SK-N-SH (cell line): ENCODE data around the gene NTM. TPM values are rescaled to one million over a fixed set of nuclear protein-coding genes. Genes with fewer than 3 reads are reported as not detected.

Source experiments
- CTCF ChIA-PET: fragments of 300-600, 350-600 bp; formaldehyde crosslinking; extraction: SDS; loops from one replicate; lab custom pipeline; 2021; lab: Yijun Ruan, JAX
- POLR2A ChIA-PET: fragments of 350-600 bp; sonication (Branson Sonifier 250); formaldehyde crosslinking; extraction: SDS; loops from one replicate; lab custom pipeline; 2020; ENCODE audit warnings: antibody characterized with exemption, inconsistent platforms; lab: Yijun Ruan, JAX
- DNase-seq: peaks from one replicate; pipeline ENCODE4 v3.0.0; 2012
- H2AFZ ChIP-seq: fragments of 200-600 bp; sonication (generic); 2 replicates; pipeline ENCODE4 v1.8.1; 2016; ENCODE audit warnings: antibody characterized with exemption, mild to moderate bottlenecking, low read depth
- H3F3A ChIP-seq: fragments of 200-600 bp; sonication (generic); replicated peaks from 2 replicates; pipeline ENCODE3; 2016; ENCODE audit warnings: antibody characterized with exemption, mild to moderate bottlenecking; ENCODE audit not compliant: insufficient read depth
- H3K27ac ChIP-seq, 2 experiments: fragments of 200-500 bp in 1 of 2; fragments of 200-600 bp in 1 of 2; sonication (Bioruptor generic) in 1 of 2; sonication (generic), shearing (Covaris generic) in 1 of 2; 2 replicates each; pipeline versions ENCODE4 v1.5.1 to v1.6.1; 2014 to 2016; ENCODE audit warnings: low read depth in 2 of 2, inconsistent platforms in 1 of 2, low read length in 1 of 2, mild to moderate bottlenecking in 1 of 2, mixed read lengths in 1 of 2
- H3K27me3 ChIP-seq: fragments of 200-600 bp; sonication (generic), shearing (Covaris generic); 2 replicates; pipeline ENCODE4 v1.6.1; 2016; ENCODE audit warnings: mixed run types; ENCODE audit not compliant: insufficient read depth
- H3K36me3 ChIP-seq, 2 experiments: fragments of 200-500 bp in 1 of 2; fragments of 200-600 bp in 1 of 2; sonication (Bioruptor generic) in 1 of 2; sonication (generic) in 1 of 2; replicated peaks in 1 of 2; 2 replicates each; pipeline versions ENCODE3 to v1.5.1; 2014 to 2016; ENCODE audit warnings: low read length in 1 of 2, mild to moderate bottlenecking in 1 of 2; ENCODE audit not compliant: insufficient read depth in 2 of 2, control insufficient read depth in 1 of 2
- H3K4me1 ChIP-seq, 2 experiments: fragments of 200-500 bp in 1 of 2; fragments of 200-600 bp in 1 of 2; sonication (Bioruptor generic) in 1 of 2; sonication (generic), shearing (Covaris generic) in 1 of 2; 2 replicates each; pipeline versions ENCODE4 v1.5.1 to v1.6.1; 2014 to 2016; ENCODE audit warnings: low read depth in 1 of 2, low read length in 1 of 2, mixed run types in 1 of 2; ENCODE audit not compliant: insufficient read depth in 2 of 2, control insufficient read depth in 1 of 2
- H3K4me2 ChIP-seq: fragments of 200-600 bp; sonication (generic), shearing (Covaris generic); 2 replicates; pipeline ENCODE4 v1.6.1; 2017; ENCODE audit warnings: mixed run types
- H3K4me3 ChIP-seq, 2 experiments: fragments of 200-500 bp in 1 of 2; fragments of 200-600 bp in 1 of 2; sonication (Bioruptor generic) in 1 of 2; sonication (generic), shearing (Covaris generic) in 1 of 2; 2 replicates each; pipeline versions ENCODE4 v1.5.1 to v1.8.1; 2014 to 2016; ENCODE audit warnings: low read depth in 2 of 2, inconsistent platforms in 1 of 2, low read length in 1 of 2, mild to moderate bottlenecking in 1 of 2, mixed read lengths in 1 of 2, moderate library complexity in 1 of 2
- H3K79me2 ChIP-seq: fragments of 200-600 bp; sonication (generic); 2 replicates; pipeline ENCODE4 v1.8.1; 2017; ENCODE audit warnings: mild to moderate bottlenecking; ENCODE audit not compliant: insufficient read depth
- H3K9ac ChIP-seq: fragments of 200-600 bp; sonication (generic); 2 replicates; pipeline ENCODE4 v1.6.1; 2017; ENCODE audit warnings: mixed run types
- H3K9me2 ChIP-seq: fragments of 200-600 bp; sonication (generic); 2 replicates; pipeline ENCODE4 v1.6.1; 2017; ENCODE audit warnings: mixed run types
- H3K9me3 ChIP-seq: fragments of 200-600 bp; sonication (generic); 2 replicates; pipeline ENCODE4 v1.6.1; 2017; ENCODE audit warnings: mixed run types, mild to moderate bottlenecking, moderate library complexity
- H4K20me1 ChIP-seq: fragments of 200-600 bp; sonication (generic); 2 replicates; pipeline ENCODE4 v1.6.1; 2017; ENCODE audit warnings: mild to moderate bottlenecking, mixed run types; ENCODE audit not compliant: insufficient read depth
- EP300 ChIP-seq, 2 experiments: IDR thresholded peaks; 2 replicates each; pipeline versions ENCODE4 v1.4.0 to v1.6.1; 2012; ENCODE audit warnings: borderline replicate concordance in 1 of 2, low read depth in 1 of 2, low read length in 1 of 2
- FOXJ3 ChIP-seq: sonication (generic); formaldehyde crosslinking; IDR thresholded peaks from 2 replicates; pipeline ENCODE4 v1.5.1; 2020; ENCODE audit warnings: mild to moderate bottlenecking, missing genetic modification reagents
- MEF2A ChIP-seq: IDR thresholded peaks from 2 replicates; pipeline ENCODE4 v1.4.0; 2012; ENCODE audit warnings: low read depth, borderline replicate concordance
- MXI1 ChIP-seq: IDR thresholded peaks from 2 replicates; pipeline ENCODE4 v1.6.1; 2012; ENCODE audit warnings: mild to moderate bottlenecking, low read depth, low read length, improper control_type of control experiment
- NFIC ChIP-seq: IDR thresholded peaks from 2 replicates; pipeline ENCODE4 v1.4.0; 2012; ENCODE audit warnings: borderline replicate concordance
- RAD21 ChIP-seq: IDR thresholded peaks from 2 replicates; pipeline ENCODE4 v1.6.1; 2012; ENCODE audit warnings: mild to moderate bottlenecking, low read length
- RCOR1 ChIP-seq: fragments of 150-350 bp; IDR thresholded peaks from 2 replicates; pipeline ENCODE4 v1.6.1; 2017; ENCODE audit warnings: antibody characterized with exemption, low read length
- REST ChIP-seq: IDR thresholded peaks from 2 replicates; pipeline ENCODE4 v1.6.1; 2012; ENCODE audit warnings: mild to moderate bottlenecking, low read depth, low read length, moderate library complexity
- RFX5 ChIP-seq: IDR thresholded peaks from 2 replicates; pipeline ENCODE4 v1.6.1; 2012; ENCODE audit warnings: mild to moderate bottlenecking, improper control_type of control experiment, low read length
- RXRA ChIP-seq: IDR thresholded peaks from 2 replicates; pipeline ENCODE4 v1.4.0; 2012; ENCODE audit warnings: low read depth, mild to moderate bottlenecking, borderline replicate concordance
- SIN3A ChIP-seq: IDR thresholded peaks from 2 replicates; pipeline ENCODE4 v1.6.1; 2012; ENCODE audit warnings: low read depth, mild to moderate bottlenecking, low read length, moderate library complexity, borderline replicate concordance
- SMC3 ChIP-seq: IDR thresholded peaks from 2 replicates; pipeline ENCODE4 v1.6.1; 2012; ENCODE audit warnings: low read depth, low read length, improper control_type of control experiment
- TCF12 ChIP-seq: IDR thresholded peaks from 2 replicates; pipeline ENCODE4 v1.4.0; 2012
- YY1 ChIP-seq: IDR thresholded peaks from 2 replicates; pipeline ENCODE4 v1.4.0; 2012; ENCODE audit warnings: low read depth, mild to moderate bottlenecking
- WGBS: methylation state at CpG from one replicate; pipeline ENCODE4 v1.1.6; 2017; ENCODE audit warnings: low lambda C conversion rate; 5-methylcytosine and 5-hydroxymethylcytosine counted together
- polyA plus RNA-seq, 3 experiments: library from polyadenylated mRNA; depleted of rRNA; stranded (reverse); fragments of >200 nt; gene quantifications; 2 replicates each; pipeline ENCODE4 v1.2.3, GENCODE V29; 2012
- TF ChIP-seq, protein P1 (sequence below): IDR thresholded peaks from 2 replicates; pipeline ENCODE4 v1.4.0; 2012; ENCODE audit warnings: low read depth, borderline replicate concordance
- TF ChIP-seq, protein P2 (sequence below): fragments of 150-350 bp; IDR thresholded peaks from 2 replicates; pipeline ENCODE4 v1.6.1; 2016; ENCODE audit warnings: mild to moderate bottlenecking, low read depth, low read length

The NTM gene
- polyA plus RNA-seq, 1 of the 3 experiments (the other 2 are of a cell fraction): 20.0 TPM

DNA sequence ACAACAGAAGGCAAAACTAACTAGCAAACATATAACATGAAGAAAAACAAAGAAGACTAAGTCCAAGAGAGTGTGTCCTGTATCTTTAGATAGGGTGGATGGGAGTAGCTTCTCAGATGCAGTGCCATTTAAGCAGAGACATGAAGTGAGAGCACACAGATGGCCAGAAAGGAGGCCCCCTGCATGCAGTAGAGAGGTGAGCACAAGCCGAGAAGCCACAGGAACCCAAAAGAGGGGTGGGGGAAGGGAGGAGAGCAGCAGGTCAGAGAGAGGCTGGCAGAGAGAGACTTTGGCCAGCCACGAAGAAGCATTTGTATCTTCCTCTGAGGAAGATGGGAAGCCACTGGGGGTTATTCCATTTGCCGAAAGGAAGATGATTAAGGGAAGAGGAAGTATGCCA, 86.7 kb downstream of the NTM start:
- TF ChIP-seq, protein P1, sequence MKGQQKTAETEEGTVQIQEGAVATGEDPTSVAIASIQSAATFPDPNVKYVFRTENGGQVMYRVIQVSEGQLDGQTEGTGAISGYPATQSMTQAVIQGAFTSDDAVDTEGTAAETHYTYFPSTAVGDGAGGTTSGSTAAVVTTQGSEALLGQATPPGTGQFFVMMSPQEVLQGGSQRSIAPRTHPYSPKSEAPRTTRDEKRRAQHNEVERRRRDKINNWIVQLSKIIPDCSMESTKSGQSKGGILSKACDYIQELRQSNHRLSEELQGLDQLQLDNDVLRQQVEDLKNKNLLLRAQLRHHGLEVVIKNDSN: no peak
- TF ChIP-seq YY1 (no peak), MEF2A (no peak), SMC3 (no peak)
- Histone ChIP-seq H3K9me3 (no peaks in the 10 kb centered on the region), H3F3A (no peaks in the 10 kb centered on the region), H3K4me1 (no peaks in the 10 kb centered on the region), H3K9me2 (no peaks in the 10 kb centered on the region), H3K4me3 (no peak overlapping the region), H4K20me1 (no peaks in the 10 kb centered on the region), H3K4me2 (no peak overlapping the region), H3K9ac (no peak overlapping the region), H3K27ac (no peak overlapping the region), H2AFZ (no peak overlapping the region), H3K79me2 (no peaks in the 10 kb centered on the region), H3K36me3 (no peaks in the 10 kb centered on the region), H3K27me3 (no peaks in the 10 kb centered on the region)
- no peak for DNase-seq
- CTCF ChIA-PET: no interaction called here
- 26% methylated on average over 3 of the region's 3 CpGs for WGBS
- POLR2A ChIA-PET: no interaction called here

DNA sequence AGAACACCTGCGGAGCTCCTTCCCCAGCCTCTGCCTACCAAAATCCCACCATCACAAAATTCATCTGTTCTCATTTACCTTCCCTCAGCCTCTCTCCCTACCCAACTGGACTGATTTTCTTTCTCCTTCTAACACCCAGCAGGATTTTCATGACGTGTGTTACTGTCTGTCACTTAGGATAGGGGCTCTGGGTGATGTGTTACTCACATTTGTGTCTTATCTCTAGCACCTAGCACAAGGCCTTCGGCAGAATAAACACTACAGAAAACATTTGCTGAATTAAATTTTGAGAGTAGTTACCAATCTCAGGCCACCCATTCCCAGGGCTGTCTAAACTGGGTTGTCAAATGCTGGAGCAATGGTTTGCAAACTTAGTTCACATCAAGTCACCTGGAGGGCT, 88.0 kb downstream of the NTM start:
- WGBS: 20% methylated on average over 3 of the region's 3 CpGs
- no peaks in the 10 kb centered on the region for H3K4me1 ChIP-seq
- H3K4me2 ChIP-seq: no peak overlapping the region
- no peaks in the 10 kb centered on the region for H4K20me1 ChIP-seq
- no peaks in the 10 kb centered on the region for H3K79me2 ChIP-seq
- no peak overlapping the region for H2AFZ ChIP-seq
- no peak overlapping the region for H3K9ac ChIP-seq
- no peak overlapping the region for H3K27ac ChIP-seq
- H3K9me2 ChIP-seq: no peaks in the 10 kb centered on the region
- ChIA-PET POLR2A (no interaction called here), CTCF (no interaction called here)
- H3K4me3 ChIP-seq: no peak overlapping the region
- no peak for TF ChIP-seq TCF12
- TF ChIP-seq REST: no peak
- no peak for TF ChIP-seq FOXJ3 (CRISPR knock-in tag)
- no peak for TF ChIP-seq RCOR1
- TF ChIP-seq, protein P2, sequence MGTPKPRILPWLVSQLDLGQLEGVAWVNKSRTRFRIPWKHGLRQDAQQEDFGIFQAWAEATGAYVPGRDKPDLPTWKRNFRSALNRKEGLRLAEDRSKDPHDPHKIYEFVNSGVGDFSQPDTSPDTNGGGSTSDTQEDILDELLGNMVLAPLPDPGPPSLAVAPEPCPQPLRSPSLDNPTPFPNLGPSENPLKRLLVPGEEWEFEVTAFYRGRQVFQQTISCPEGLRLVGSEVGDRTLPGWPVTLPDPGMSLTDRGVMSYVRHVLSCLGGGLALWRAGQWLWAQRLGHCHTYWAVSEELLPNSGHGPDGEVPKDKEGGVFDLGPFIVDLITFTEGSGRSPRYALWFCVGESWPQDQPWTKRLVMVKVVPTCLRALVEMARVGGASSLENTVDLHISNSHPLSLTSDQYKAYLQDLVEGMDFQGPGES: no peak
- no peak for TF ChIP-seq RFX5
- TF ChIP-seq NFIC: no peak
- TF ChIP-seq SMC3: no peak
- TF ChIP-seq MXI1: no peak
- TF ChIP-seq SIN3A: no peak
- no peak for TF ChIP-seq RXRA
- TF ChIP-seq EP300 (IDR thresholded peaks at IDR 0.05; ENCODE audit: borderline replicate concordance in 1 of 2, low read depth in 1 of 2, low read length in 1 of 2): no peak
- no peak for TF ChIP-seq RAD21
- TF ChIP-seq, all 33 proteins: peak for 0
- Histone ChIP-seq H3F3A (no peaks in the 10 kb centered on the region), H3K27me3 (no peaks in the 10 kb centered on the region), H3K36me3 (no peaks in the 10 kb centered on the region), H3K9me3 (no peaks in the 10 kb centered on the region)
- no peak for DNase-seq
